HL-60 (cell line): ENCODE results near the gene CCDC38.

Source experiments
- DNase-seq, 2 experiments: peaks; one replicate each; pipeline ENCODE4 v3.0.0-alpha.2; 2010 to 2020; ENCODE audit warnings: low read depth in 1 of 2, low spot score in 1 of 2
- H3K27ac ChIP-seq: fragments of 250-450 bp; sonication (Bioruptor Pico); replicated peaks from 2 replicates; pipeline ENCODE4 v1.5.1; 2020; ENCODE audit warnings: mild to moderate bottlenecking, moderate library complexity
- H3K27me3 ChIP-seq: fragments of 250-450 bp; sonication (Bioruptor Pico); 2 replicates; pipeline ENCODE4 v1.5.1; 2021; ENCODE audit warnings: mild to moderate bottlenecking, moderate library complexity; ENCODE audit not compliant: insufficient read depth, poor library complexity, severe bottlenecking
- H3K4me3 ChIP-seq: replicated peaks from 2 replicates; pipeline ENCODE4 v1.5.1; 2011; ENCODE audit warnings: mild to moderate bottlenecking, control low read depth, low read length; ENCODE audit not compliant: insufficient read depth
- CTCF ChIP-seq: IDR thresholded peaks from one replicate; pipeline ENCODE4 v1.5.1; 2011; ENCODE audit warnings: low read length, control low read depth, inconsistent platforms; ENCODE audit not compliant: insufficient read depth
- GABPA ChIP-seq: IDR thresholded peaks from 2 replicates; pipeline ENCODE4 v1.6.1; 2012; ENCODE audit warnings: low read depth
- POLR2AphosphoS5 ChIP-seq: IDR thresholded peaks from 2 replicates; pipeline ENCODE4 v1.6.1; 2012; ENCODE audit warnings: low read depth
- SPI1 ChIP-seq: IDR thresholded peaks from 2 replicates; pipeline ENCODE4 v1.6.1; 2012; ENCODE audit warnings: low read depth, mild to moderate bottlenecking, borderline replicate concordance
- TF ChIP-seq, protein P1 (sequence below): IDR thresholded peaks from 2 replicates; pipeline ENCODE4 v1.6.1; 2012; ENCODE audit warnings: low read depth; ENCODE audit not compliant: insufficient replicate concordance

Gene CCDC38

DNA sequence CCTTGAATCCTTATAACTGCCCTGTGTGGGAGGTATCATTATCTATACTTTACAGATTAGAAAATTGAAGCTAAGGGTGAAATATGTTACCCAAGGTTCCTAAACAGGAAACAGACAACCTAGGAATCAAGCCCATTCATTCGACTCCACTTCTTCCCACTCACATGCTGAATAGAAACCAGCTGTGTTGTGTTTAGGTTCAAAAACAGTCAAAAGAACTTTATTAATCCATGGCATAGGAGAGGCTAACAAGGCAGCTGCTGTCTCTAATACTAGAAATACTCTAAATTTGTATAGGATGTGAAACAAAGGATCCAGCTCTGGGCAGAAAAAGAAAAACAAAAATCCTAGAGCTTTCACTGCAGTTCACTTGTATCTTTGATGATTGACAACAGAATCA is 10.6 kb upstream of the CCDC38 start:
- no peaks in the 10 kb centered on the region for H3K27me3 ChIP-seq
- H3K4me3 ChIP-seq, result no peak overlapping the region
- TF ChIP-seq GABPA (no peak), POLR2AphosphoS5 (no peak), SPI1 (no peak), CTCF (no peak)
- TF ChIP-seq, protein P1, sequence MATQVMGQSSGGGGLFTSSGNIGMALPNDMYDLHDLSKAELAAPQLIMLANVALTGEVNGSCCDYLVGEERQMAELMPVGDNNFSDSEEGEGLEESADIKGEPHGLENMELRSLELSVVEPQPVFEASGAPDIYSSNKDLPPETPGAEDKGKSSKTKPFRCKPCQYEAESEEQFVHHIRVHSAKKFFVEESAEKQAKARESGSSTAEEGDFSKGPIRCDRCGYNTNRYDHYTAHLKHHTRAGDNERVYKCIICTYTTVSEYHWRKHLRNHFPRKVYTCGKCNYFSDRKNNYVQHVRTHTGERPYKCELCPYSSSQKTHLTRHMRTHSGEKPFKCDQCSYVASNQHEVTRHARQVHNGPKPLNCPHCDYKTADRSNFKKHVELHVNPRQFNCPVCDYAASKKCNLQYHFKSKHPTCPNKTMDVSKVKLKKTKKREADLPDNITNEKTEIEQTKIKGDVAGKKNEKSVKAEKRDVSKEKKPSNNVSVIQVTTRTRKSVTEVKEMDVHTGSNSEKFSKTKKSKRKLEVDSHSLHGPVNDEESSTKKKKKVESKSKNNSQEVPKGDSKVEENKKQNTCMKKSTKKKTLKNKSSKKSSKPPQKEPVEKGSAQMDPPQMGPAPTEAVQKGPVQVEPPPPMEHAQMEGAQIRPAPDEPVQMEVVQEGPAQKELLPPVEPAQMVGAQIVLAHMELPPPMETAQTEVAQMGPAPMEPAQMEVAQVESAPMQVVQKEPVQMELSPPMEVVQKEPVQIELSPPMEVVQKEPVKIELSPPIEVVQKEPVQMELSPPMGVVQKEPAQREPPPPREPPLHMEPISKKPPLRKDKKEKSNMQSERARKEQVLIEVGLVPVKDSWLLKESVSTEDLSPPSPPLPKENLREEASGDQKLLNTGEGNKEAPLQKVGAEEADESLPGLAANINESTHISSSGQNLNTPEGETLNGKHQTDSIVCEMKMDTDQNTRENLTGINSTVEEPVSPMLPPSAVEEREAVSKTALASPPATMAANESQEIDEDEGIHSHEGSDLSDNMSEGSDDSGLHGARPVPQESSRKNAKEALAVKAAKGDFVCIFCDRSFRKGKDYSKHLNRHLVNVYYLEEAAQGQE, result no peak
- DNase-seq, result no peak
- H3K27ac ChIP-seq, result no peak overlapping the region

- TF ChIP-seq POLR2AphosphoS5 (no peak), SPI1 (peak; percentile 53; the same call in 1 of the 2 replicates)
- DNase-seq, result no peak
- H3K27ac ChIP-seq, result no peak overlapping the region
Measured at GRCh38 chr12:95951515-95951914, 9.1 kb upstream of the CCDC38 start.

GRCh38 chr12:95949477-95950206 is 7.2 kb upstream of the CCDC38 start:
- no peak for DNase-seq
- H3K27me3 ChIP-seq, result no peaks in the 10 kb centered on the region
- TF ChIP-seq, protein P1, result no peak
- TF ChIP-seq GABPA (no peak), CTCF (no peak), POLR2AphosphoS5 (no peak), SPI1 (no peak)
- H3K27ac ChIP-seq, result no peak overlapping the region
- H3K4me3 ChIP-seq, result no peak overlapping the region

More at GRCh38 chr12:95951515-95951914, 9.1 kb upstream of the CCDC38 start:
- Histone ChIP-seq H3K27me3 (no peaks in the 10 kb centered on the region), H3K4me3 (no peak overlapping the region)

- no peak overlapping the region for H3K4me3 ChIP-seq
- no peaks in the 10 kb centered on the region for H3K27me3 ChIP-seq
Measured at GRCh38 chr12:95944108-95944704, 1.8 kb upstream of the CCDC38 start.

More at GRCh38 chr12:95944108-95944704, 1.8 kb upstream of the CCDC38 start:
- no peak for DNase-seq
- TF ChIP-seq CTCF (no peak), POLR2AphosphoS5 (no peak), SPI1 (no peak), GABPA (no peak)
- TF ChIP-seq, protein P1, result no peak
- H3K27ac ChIP-seq, result no peak overlapping the region
